ENCODE measurements around the gene EIF2AK3.

GRCh38 chr2:88669482-88670214 lies 42.4 kb upstream of the EIF2AK3 start:
- TF ChIP-seq TEAD4 (IDR thresholded peaks at IDR 0.05; ENCODE audit: borderline replicate concordance, insufficient read depth) (no peak), POLR2AphosphoS5 (IDR thresholded peaks at IDR 0.05; ENCODE audit: low read depth, low read length) (no peak), GABPA (IDR thresholded peaks at IDR 0.05; ENCODE audit: low read depth) (no peak), FOSL2 (IDR thresholded peaks at IDR 0.05; ENCODE audit: borderline replicate concordance, low read depth) (no peak), JUND (IDR thresholded peaks at IDR 0.05) (no peak), NFIC (IDR thresholded peaks at IDR 0.05; ENCODE audit: borderline replicate concordance) (no peak)
- TF ChIP-seq, protein P1, sequence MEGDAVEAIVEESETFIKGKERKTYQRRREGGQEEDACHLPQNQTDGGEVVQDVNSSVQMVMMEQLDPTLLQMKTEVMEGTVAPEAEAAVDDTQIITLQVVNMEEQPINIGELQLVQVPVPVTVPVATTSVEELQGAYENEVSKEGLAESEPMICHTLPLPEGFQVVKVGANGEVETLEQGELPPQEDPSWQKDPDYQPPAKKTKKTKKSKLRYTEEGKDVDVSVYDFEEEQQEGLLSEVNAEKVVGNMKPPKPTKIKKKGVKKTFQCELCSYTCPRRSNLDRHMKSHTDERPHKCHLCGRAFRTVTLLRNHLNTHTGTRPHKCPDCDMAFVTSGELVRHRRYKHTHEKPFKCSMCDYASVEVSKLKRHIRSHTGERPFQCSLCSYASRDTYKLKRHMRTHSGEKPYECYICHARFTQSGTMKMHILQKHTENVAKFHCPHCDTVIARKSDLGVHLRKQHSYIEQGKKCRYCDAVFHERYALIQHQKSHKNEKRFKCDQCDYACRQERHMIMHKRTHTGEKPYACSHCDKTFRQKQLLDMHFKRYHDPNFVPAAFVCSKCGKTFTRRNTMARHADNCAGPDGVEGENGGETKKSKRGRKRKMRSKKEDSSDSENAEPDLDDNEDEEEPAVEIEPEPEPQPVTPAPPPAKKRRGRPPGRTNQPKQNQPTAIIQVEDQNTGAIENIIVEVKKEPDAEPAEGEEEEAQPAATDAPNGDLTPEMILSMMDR (IDR thresholded peaks at IDR 0.05): peak; percentile 72
